GM19025 (cell line): Measurements from ENCODE around the gene TBX20.
A peak's percentile ranks its signal among the peaks of the same experiment; 100 is the strongest.

Source experiments
- ATAC-seq: cut with Tn5 transposase; IDR thresholded peaks from one replicate; pipeline ENCODE4 v1.9.1; 2021; ENCODE audit warnings: mild to moderate bottlenecking, low read depth, moderate library complexity; ENCODE audit not compliant: unreplicated experiment

The TBX20 gene, protein sequence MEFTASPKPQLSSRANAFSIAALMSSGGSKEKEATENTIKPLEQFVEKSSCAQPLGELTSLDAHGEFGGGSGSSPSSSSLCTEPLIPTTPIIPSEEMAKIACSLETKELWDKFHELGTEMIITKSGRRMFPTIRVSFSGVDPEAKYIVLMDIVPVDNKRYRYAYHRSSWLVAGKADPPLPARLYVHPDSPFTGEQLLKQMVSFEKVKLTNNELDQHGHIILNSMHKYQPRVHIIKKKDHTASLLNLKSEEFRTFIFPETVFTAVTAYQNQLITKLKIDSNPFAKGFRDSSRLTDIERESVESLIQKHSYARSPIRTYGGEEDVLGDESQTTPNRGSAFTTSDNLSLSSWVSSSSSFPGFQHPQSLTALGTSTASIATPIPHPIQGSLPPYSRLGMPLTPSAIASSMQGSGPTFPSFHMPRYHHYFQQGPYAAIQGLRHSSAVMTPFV

DNA sequence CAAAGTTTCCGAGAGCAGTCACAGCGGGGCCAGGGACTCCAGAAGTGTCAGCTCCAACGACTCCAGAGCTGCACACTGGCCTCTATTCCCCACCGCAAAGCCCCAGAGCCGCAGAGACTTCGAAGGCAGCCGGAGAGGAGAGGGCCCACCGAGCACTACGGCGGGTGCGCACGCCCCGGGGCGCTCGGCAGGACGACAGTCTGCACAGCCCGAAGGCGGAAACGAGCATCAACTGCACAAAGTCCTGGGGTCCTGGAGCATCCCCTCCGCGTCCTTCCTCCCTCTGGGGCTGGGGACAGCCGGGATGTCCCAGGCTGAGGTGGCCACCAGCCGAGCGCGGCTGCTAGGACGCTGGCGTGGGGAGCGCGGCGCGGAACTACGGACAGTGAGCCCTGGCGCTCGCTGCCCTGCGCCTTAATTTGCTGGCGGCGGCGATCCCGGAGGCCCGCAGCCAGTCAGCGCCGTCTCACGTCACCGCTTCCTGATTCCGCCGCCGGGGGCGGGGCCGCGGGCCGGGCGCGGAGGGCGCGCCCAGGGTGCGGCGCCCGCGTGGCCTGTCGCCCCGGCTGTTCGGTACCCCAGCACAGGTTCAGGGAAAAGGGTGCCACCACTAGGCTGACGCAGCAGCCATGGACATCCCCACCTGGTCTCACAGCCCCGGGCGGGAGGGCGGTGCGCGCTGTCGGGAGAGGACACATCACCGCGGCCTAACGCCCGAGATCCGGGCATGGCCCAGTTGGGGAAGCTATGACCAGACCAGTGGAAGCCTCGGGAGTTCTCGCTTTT lies at the start of gene TBX20:
TSS of gene TBX20 (minus strand) at position 391 of the 786 bp plus-strand sequence. CDS start 480 bp downstream, outside the sequence.
- ATAC-seq: peak; percentile 70

DNA sequence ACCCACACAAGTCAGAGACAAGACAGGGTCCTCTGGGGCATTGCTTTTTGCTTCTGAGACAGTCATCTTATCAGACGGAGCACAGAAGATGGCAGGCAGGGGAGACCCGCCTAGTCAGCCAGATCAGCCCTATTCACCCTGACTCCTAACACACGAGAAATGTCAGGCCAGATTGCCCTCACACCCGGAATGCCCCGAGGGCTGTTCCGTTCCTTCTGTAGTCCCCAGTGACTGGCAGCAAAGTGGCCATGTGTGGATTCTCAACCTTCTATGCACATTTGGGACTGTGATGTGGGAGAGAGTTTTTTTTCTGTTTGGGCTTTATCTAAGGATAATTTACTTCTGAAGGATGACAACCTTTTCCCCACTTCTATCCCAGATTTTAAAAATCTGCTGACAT lies 35.5 kb upstream of the TBX20 start:
- ATAC-seq: no peak

DNA sequence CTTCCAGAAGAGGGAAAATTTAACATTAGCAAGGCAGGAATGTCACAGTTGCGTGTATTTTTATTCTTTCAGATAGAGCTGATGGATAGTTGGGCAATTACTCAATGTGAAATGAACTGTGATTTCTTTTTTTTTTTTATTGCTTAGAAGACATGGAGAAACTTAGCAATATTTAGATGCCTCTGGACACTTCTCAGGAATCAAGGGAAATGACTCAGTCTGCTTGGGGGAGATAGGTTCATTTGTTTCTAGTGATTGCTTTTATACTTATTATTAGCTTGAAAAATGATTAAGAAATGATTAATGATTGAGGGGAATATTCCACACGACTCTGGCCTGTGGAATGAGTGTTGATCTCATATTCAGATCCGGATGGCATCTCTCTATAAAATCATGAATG lies 33.1 kb upstream of the TBX20 start:
- ATAC-seq: no peak

DNA sequence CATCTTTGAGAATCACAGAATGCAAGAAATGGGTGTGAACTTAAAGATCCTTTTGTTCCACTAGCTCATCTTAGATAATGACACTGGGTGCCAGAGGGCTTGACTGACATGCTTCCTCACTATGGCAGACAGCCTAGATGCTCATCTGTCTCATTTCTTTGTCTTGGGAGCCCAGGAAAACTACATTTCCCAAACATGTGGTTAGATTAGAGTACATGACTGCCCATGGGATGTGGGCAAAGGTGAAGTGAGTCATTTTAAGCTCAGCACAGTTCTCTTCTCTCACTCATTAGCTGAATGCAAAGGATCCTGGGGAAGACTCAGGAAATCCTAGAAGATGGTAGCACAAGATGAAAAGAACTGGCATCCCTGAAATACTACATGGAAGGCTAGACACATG lies 32.5 kb upstream of the TBX20 start:
- no peak for ATAC-seq

DNA sequence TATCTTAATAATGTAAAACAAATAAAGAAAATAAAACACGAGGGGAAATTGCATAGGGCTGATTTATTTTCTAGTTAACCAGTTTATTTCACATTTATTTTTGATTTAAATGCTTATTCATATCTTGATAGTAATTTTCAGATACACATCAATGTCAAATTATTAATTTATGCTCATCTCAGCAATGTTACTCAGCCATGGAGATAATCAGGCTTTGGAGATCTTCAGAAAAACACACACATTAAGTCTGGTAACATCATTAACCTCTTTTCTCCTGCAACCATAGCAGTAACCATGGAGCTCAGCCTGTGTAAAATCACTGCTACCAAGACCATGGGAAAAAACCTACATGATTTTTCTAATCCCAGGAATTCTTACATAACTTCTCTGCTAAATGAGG lies 31.9 kb upstream of the TBX20 start:
- no peak for ATAC-seq

DNA sequence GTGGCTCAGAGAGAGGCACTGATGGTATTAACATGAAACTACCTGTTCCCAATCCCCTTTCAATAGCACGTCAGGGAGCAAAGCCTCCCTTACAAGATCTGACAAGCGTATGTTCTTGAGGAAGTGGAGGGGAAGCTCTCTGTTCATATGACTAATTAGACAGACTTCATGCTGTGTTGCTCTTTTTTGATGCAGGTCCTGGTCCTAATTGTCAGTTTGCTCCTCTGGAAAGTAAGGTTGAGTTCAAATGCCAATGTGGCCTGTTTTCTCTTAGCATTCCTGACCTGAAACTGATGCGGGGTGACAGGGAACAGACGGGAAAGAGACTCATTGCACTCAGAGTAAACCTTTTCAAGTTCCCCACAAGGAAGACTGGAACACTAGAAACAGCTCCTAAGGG lies 27.0 kb upstream of the TBX20 start:
- no peak for ATAC-seq

DNA sequence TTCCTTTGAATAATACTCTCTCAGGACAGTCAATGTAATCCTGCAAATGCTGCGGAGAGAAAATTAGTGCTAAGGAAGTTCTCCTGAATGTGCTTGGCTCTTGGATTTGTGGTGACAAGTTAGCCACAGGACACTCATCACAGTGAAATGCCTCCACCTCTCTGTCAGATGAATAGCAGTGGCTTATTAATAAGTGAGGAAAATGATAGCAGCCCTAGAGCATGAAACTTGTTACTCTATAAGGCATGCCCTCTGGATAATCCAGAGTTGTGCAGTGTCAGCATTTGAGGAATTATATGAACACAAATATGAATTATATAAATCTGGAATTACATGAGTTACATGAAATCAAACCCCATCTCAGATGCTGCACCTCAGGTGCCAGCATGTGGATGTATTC lies 23.5 kb upstream of the TBX20 start:
- no peak for ATAC-seq

DNA sequence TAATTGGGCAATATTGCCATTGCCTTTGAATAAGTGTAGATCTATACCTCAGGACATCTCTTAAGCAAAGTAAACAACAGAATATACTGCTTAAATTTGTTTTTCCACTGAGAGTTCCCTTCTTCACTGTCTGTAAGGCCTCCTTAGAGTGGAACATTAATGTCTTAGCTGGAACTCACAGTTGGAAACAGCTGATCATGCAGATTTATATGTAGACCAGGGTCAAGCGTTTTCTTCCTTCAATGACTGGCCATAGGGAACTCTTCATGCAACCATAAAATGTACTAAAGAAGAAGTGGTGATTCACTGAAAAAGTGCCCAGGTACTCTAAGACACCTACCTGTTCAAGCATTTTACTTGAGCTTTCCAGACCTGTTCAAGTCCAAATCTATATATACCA lies 18.3 kb upstream of the TBX20 start:
- ATAC-seq: no peak

DNA sequence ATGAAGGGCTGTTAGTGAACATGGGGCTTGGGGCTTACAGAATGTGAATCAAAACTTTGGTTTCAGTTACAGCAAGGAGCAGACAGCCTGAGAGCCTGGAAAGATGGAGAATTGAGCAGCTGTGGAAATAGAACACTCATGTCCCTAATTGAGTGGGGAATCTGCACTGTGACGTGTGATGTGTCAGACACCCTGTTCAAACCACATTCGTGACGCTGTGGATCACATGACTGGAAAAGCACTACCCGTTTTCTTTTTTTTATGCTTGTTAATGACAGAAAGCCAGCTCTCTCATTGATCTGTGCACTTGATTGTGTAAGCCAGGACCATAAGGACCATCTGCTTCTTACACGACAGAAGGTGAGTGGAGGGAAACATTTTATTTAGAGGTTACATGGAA lies 15.1 kb upstream of the TBX20 start:
- ATAC-seq: no peak

DNA sequence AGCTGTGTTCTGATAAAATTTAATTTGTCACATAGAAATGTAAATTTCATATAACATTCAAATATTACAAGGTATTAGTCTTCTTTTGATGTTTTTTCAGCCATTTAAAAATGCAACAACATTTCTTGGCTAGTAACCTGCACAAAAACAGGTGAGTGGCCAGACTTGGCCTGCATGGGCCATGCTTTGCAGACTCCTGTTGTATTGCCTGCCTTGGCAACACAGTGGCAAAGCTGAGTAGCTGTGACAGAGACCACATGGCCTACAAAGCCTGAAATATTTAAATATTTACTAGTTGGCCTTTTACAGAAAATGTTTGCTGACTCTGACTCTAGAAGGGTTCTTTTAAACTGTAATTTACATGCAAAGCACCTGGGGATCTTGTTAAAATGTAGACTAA lies 13.5 kb upstream of the TBX20 start:
- no peak for ATAC-seq

DNA sequence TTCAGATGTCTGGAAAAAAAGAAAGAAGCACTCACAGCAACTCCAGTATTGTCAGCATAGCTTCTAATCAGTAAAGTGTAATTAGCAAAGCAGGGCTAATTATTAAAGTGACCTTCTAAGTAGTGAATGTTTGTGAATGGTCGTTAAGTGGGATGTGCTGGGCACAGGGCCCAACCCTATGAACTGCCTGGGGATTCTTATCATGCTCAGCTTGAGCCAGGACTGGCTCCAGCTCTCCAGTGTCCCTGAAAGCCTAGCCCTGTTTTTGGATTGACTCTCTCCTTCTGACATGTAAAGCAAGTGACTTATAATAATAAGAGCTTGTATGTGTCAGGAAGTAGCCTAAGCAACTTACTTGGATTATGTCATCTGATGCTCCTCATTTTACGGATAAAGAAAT lies 9.5 kb upstream of the TBX20 start:
- ATAC-seq: no peak

DNA sequence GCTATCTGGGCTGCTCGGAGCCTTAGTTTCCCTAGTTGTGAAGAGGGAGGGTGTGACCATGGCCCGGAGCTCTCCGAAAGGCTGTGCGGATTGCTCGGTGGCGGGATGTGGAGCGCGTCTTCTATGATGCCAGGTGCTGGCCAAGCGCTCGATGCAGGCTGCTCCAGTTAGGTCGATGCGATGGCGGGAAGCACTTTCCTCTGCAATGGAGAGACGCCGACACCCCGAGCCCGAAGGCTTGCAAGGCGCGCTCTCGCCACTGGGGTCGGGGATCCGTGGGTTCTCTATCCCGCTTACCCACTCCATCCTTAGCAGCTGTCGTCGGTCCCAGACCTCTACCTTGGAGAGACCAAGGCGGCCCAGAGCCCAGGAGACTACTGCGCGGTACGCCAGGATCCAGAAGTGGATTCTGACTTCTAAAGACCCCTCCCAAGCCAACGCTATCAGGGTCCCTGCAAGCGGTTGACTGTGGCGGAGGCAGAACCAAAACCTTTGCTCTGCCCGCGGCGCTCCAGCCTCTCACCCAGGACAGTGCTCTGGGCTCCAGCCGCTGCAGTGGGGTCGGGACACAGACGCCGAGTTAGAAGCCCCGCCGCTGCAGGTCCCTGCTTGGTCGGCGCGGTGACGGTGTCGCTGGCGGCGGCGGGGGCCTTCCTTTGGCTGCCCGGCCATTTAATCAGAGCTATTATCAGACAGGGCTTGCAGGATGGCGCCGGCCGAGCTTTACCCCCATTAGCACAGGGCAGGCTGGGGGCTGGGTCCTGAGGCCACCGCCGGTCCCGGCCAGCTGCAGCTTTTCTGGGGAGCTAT lies 7.8 kb upstream of the TBX20 start:
- ATAC-seq: no peak

DNA sequence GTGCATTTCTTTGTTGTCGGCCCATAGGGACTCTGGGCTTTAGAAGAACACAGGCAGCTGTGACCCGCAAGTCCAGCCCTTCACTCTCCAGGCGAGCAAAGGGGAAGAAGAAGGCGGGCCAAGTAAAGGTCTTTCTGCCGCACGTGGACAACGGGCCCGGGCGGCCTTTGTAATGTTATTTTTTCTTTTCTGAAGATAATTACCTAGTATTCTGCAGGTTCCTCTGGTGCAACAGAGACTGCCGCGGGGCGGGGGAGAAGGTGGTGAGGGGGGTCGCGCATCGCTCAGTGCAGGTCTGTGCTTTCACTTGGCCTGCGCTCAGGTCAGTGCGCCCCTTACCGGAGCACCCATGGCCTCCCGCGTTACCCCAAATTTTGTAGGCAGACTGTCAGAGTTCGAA lies 7.1 kb upstream of the TBX20 start:
- no peak for ATAC-seq

DNA sequence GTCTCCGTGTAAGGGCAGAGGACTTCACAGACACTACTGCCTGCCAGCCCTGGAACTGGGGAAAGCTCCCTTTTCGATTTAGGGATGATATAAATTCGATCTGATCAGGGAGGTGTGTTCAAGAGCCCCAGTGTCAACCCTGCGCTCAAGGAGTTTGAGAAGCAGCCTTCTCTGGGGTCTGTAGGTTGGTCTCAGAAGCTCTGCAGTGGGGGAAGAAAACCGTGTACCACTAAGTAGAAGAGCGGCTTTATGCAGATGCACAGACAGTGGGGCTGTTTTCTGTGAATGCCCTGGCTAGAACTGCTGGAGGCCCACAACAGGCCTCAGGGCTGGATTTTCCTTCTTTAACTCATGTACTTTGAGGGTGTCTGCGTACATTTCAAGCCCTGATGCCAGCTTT lies 6.3 kb upstream of the TBX20 start:
- no peak for ATAC-seq

DNA sequence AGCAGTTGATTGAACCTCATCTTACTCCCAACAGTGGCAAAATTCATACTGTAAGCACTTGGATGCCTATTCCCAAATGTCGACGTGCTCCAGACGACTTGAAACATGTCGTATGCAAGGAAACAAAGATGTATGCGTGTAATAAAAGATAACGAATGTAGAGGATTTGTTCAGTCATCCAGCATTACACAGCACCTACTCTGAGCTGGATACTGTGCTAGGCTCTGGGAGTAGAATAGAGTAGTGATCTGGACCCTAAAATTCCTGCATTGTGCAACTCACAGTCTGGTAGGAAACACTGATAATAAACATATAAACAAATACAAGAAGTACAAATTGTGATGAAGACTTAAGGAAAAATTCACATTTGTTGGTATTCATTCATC lies 5.6 kb upstream of the TBX20 start:
- no peak for ATAC-seq

DNA sequence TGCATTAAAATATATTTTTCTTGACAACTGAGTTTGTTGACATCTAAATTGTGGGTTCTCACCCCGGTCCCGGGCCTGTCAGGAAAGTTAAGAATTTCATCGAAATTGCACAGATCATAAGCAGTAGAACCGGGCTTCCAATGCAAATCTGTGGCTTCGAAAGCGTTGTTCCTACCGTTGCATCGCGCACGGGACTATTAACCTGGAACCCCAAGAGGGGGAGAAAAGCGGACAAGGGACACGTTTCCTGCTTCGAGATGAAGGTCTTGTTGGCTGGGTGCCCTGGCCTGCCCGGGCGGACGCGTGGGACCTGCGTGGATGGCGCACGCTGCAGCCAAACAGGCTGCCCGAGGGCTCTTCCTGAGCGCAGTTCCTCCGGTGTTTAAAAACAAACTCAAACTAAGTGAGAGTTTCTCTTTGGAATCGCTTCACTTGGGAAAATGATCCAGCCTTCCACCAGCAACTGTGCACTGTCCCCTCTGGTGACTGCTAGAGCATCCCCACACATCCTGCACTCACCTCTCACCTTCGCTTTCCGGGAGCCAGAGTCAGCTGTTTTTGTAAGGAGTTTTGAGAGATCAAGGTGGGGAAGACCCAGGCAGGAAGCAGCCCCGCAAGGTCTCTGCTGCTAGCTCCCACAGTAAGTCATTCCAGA lies 5.1 kb upstream of the TBX20 start:
- no peak for ATAC-seq

DNA sequence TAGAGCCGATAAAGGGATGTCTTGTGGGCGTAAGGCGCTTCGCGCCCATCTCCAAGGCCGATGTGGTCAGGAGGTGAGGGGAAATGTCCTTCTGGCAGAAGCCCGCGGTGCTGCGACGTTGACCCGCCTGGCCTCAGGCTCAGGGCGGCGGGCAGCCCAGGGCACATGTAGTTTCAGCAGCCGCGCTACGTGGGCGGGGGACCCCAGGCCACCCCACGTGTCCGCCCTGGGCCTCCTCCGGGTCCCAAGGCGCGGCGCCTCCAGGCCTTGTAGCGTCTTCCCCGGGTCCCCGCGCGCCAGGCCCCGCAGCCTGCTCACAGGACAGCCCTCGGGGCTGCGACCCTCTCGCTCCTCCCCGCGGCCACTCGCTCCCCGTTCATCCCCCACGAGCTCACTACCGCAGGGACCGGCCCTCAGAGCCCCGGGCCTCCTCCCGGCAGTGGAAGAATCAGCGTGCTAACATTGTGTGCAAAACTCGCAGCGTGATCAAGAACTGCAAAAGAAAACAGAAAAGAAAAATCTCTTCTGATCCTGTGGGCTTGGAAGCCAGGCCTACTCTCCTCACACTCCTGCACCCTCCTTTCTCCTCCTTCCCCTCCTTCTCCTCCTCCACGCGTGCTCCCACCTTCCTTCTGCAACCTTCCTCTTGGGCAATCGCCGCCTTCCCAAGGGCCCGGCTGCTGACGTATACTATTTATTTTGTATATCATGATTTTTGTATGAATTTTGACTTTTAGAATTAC lies 4.4 kb upstream of the TBX20 start:
- ATAC-seq: no peak

DNA sequence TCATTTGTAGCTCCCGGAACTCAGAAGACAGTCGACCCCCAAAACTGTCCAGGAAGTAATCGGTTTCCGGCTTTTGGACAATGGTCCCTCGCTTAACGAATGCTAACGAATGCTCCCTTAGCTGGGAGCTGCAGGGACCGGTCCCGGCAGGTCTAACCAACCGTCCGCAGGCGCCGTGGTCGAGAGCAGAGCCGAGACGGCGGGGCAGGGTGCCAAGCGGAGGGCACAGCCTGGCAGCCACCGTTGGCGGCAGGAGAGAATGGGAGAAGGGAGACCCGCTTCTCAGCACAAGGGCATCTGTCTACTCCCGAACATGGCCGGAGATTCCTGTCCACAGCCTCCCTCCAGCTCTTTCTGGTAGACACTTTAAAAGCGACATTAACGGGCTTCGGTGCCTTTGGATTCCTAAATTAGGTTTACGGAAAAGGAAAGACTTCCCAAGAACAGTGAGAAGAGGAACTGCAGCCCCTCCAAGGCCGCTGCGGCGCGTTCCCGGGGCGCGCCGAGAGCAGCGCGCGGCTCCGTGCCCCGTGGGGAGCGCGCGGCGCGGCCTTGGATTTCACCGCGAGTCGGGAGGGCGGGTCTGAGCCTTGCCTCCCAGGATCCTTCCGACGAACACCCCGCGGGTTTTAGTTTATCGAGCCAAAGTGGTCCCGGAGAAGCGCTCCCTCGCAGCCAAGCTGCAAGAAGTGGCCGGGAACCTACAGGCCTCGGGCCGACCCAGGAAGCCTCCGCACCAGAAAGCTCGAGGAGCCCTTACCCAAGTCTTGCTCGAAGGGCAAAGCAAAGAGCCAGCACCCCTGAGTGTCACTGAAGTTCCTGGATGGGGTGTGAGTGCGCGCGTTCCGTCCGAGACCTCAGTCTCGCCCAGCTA lies 3.6 kb upstream of the TBX20 start:
- no peak for ATAC-seq
